Activated gamma-delta T cell treated with anti-CD3 and anti-CD28 coated beads, Interleukin-2, amount 50 U/mL, for 16 hours (primary cell): Measurements from ENCODE around the gene AP4B1.

Experiments
- DNase-seq: peaks from one replicate; pipeline ENCODE4 v3.0.0-alpha.2; 2020; ENCODE audit warnings: low read depth

The AP4B1 gene

DNA sequence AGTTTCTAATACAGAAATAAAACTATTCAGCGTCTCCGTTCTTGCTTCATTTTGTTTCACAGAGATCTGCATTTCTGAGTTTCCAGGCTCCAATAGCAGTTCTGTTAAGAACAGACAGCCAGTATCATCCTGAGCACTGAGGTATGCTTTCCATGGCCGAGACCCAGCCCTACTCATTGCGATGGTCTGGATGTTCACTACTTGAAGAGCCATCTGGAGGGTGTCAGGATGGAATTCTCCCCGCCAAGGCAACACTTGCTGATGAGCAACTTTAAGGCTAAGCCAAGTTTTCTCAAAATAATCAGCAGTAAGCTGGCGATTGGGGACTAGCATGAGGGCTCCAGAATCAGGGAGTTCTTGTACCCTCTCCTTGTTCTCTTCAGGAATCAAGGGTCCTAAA is 9.5 kb downstream of the AP4B1 start:
- DNase-seq: no peak

DNA sequence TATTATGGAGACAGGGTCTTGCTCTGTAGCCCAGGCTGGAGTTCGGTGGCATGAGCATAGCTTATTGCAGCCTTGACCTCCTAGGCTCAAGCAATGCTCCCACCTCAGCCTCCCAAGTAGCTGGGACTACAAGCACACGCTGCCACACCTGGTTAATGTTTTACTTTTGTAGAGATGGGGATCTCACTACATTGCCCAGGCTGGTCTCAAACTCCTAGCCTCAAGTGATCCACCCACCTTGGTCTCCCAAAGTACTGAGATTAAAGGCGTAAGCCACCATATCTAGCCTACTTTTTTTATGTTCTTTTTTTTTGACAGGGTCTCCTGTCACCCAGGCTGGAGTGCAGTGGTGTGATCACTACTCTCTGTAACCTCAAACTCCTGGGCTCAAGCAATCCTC is 11.3 kb downstream of the AP4B1 start:
- no peak for DNase-seq

DNA sequence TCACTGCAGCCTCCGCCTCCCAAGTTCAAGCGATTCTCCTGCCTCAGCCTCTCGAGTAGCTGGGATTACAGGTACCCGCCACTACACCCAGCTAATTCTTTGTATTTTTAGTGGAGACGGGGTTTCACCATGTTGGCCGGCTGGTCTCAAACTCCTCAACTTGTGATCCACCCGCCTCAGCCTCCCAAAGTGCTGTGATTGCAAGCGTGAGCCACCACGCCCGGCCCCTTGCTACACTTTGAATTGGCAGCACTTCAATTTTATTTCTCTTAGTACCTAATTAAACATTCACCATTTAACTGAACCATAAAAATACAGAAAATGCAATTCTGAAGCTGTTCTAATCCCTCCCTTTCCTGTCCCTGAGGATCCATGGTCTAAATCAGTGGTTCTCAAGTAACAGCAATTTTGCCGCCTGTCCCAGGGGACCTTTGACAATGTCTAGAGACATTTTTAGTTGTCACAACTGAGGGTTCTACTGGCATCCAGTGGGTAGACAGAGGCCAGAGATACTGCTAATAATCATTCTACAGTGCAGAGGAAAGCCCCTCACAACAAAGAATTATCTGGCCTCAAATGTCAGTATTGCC is 12.9 kb downstream of the AP4B1 start:
- no peak for DNase-seq

DNA sequence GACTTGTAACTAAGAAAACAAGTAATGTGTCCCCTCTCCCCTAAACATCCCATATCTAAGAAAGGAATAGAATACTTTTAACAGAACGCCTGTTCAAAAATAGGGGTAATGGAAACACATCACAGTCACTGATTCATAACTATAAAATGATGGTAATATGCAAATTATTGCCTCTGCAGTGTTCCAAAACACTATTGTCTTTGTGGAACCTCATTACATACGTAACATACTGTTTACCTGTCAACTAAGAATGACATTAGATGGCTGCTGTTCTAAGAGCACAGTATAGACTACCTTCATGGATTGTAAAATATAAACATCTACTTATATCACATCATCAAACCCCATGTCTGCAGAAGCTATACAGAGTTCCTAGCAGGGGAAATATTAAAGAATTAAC is 13.8 kb downstream of the AP4B1 start:
- no peak for DNase-seq

DNA sequence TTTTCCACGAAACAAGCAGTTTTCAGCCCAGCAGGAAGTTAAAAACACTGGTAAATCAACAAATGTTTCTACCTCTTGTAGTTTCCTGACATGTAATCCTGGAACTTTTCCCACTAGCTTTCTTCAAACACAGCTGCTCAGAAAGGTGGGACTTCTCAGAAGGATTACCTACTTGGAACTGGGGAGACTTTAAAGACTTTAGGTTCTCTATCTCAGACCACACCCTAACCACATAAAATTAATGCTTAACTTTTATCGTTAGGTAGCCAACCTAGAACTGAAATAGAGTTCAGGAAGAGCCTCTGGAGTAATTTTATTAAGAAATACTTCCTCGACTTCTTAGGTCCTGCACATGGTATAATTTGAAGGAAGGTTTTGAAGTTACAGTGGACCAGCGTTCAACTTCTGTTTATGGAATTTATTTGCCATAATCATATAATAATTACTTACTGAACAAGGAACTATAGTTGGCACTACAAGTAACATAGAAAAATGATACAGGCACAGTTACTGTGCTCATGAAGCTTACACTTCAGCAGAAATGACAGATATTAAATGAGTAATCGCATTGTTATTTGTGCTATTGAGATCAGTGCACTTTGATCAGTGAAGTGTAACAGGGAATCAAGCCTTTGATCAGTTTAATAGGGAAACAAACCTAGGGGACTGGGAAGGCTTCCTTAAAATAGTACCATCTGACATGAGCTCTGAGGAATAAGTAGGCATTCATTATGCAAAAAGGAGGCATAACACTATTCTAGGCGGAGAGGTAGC is 17.0 kb downstream of the AP4B1 start, which contains the start of gene BCL2L15:
Gene BCL2L15 (minus strand): TSS at position 180 of the 774 bp plus-strand sequence. CDS start 206 bp downstream, outside the sequence.
- DNase-seq: no peak

DNA sequence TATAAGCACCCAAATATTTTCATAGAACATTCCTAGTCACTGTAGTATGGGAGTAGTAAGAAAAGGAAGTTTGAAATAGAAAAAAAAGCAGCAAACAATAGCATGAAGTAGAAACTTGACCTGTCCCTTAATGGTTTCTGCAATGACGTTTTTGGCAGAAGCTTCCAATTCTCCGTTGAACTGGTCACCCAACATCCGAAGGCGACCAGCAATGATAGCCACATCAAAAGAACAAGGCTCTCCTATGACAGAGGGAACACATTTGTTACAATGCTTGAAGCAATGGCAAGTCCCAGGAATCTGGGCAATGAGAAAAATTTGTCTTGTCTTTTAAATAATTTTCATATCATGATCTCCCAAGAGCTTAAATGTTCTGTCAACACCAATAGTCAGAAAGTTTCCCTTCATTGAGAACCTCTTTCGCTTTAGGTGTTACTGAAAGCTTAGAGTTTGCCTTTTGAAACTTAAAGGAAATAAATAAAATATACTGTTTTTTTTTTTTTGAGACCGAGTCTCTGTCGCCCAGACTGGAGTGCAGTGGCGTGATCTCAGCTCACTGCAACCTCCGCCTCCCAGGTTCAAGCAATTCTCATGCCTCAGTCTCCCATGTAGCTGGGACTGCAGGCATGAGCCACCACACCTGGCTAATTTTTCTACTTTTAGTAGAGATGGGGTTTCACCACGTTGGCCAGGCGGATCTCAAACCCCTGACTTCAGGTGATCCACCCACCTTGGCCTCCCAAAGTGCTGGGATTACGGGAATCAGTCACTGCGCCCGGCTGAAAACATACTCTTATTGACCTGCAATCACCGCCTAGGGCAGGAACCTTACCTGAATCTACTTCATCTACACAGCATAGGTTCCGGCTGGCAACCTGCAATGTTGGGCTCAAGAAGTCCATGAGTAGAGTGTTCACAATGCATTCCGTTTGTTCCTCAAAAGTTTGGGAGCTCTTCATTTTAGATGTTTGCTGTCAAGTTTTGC is 17.9 kb downstream of the AP4B1 start:
- no peak for DNase-seq

DNA sequence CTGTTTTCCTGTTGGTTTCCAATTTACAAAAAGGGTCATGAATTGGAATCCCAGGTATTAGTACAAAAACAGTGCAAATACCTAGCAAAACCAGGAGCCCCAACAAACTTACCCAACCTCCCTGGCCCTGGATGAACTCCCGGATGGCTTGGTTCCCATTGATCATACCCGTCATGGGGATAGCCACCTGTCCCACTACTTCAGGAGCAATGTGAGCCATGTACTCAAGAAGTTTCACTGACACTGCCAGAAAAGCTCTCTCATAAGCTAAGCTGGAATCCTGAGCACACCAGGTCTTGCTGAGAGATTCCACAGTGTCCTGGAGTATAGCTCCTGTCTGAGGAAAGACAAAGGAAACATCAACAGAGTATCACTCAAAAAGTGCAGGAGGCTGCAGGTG is 22.9 kb downstream of the AP4B1 start:
- DNase-seq: no peak

DNA sequence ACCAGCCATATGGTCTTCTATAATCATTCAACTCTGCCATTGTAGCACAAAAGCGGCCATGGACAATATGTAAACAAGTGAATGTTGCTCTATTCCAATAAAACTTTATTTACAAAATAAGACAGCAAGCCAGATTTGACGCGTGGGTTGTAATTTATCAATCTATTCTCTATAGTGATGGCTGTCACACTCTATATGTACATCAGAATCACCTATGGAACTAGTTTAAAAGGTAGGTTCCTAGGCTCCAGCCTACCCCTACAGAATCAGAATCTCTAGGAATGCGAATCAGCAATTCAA is 24.9 kb downstream of the AP4B1 start:
- DNase-seq: no peak

DNA sequence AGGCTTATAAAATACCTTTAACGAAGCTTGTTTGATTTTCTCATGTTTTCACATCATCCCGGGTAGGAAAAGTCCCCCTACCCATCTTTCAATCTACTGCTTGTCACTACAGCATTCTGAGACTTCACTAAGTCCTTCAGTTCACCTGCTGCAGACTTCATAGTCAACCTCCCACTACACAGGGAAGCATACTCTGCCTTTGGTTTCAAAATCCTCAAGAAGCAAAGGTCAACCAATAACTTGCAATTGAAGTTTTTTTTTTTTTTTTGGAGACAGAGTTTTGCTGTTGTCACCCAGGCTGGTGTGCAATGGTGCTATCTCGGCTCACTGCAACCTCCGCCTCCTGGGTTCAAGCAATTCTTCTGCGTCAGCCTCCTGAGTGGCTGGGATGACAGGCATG is 28.4 kb downstream of the AP4B1 start:
- no peak for DNase-seq

DNA sequence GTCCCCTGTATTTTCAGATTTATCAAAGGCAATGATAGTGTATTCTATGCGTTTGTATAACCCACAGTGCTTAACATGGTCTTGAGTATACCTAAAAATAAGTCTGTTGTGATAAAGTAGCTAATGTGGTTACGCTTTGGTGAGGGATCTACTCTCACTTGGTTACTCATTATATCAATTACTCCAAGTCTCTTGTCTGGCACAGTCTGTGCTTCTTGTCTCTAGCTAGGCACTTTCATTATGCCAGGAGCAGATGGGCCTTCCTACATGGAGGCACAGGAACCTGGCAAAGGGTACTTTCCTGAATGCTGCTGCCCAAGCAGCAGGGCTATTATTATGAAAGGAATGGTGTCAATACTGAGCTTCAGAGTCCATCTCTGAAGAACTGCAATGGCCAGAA is 28.9 kb downstream of the AP4B1 start:
- DNase-seq: no peak

DNA sequence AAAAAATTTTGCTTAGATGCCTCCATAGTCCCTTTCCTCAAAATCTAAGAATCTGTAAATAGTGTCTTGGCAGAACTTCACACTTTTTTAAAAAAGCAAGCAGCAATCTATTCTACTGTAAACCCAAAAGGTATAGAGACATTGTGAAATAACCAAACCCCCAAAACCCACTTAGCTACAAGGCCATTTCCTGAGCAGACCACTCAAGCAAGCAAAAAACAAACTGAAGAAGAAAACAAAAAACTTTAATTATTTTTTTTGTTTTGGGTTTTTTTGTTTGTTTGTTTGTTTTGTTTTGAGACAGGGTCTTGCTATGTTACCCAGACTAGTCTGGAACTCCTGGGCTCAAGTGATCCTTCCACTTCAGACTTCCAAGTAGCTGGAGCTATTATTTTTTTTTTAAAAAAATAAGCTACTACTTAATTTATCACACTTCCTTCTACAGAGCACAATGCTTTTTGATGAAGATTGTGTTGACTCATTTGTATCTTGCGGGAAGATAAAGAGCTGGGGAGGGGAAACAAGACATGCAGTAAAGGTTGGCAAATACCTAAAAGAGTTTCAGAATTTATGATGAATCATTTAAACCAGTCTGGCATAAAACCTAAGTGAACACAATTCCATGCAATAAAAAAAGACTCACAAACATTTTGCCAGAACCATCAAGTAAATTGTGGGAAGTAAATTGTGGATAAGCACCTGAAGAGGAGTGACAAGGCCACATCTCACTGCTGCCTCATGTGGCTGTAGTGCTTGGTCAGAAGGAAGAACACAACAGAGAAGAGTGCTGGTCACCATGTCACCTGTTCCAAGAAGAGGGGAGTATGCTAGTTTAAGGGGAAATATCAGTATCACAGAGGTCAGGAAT is 30.4 kb downstream of the AP4B1 start:
- DNase-seq: no peak

DNA sequence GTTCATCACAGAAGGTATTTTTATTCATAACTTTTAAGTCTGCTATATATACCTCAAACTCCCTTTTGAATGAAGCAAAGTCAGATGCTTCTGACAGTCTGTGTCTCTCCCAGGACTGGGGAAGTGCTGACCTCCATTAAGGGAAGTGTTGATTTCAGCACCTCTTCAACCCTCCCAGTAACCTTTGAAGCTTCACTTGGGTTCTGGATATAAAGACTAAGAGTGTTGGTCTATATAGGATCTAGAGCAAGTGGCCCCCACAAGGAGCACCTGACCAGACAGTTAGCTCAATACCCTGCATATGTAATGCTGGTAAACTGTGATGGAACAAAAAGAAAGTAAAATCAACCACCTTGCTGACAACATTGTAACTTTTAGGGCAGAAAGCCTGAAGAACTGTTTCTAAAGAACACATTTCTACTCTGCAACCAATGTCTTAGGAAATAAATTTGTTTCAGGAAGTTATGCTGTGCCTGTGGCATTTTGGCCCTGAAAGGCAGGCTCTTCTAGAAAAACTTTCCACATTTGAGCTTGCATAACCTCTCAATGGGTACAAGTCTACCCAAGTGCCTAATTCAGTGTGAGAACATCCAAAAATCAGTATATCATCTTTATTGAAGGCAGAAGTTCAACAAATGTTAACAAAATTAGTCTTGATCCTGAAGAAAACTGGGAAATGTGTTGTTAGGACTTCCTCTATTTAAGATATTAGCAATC is 32.2 kb downstream of the AP4B1 start:
- DNase-seq: no peak

DNA sequence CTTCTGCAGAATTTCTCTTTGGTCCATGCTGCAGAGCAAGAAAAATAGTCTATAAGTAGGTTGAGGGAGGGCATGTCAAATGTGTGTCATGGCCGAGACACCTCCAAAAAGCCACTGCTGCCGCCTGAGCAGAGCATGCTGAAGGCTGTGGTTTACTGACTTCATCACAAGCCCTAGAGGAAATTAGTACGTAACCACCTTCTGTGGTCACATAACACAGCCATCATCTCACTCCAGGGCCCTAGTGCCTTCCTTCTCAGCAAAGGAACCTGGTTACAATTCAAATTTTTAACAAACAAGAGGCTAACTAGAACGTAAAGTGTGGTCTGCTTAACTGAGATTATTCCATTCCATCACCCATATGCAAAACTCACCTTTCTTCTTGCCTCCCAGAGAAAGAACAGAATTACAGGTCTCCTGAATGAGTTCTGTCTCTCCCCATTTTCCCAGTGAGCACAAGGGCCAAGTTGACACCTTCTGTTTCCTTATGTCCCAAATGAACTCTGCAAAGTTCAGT is 32.9 kb downstream of the AP4B1 start, which contains the start of gene PTPN22:
Gene PTPN22 (minus strand): TSS at position 116 of the 517 bp plus-strand sequence.
- DNase-seq: peak; percentile 70

DNA sequence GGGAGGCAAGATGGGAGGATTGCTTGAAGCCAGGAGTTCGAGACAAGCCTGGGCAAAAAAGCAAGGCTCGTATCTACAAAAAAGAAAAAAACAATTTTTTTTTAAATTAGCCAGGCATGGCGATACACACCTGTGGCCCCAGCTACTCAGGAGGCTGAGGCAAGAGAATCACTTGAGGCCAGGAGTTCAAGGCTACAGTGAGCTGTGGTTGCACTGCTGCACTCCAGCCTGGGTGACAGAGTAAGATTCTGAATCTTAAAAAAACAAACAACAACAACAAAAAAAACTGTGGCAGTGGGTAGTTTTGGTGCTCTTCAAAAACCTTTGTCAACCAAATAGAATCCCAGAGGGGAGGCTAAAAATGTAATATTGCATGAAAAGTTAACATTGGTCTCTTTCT is 33.8 kb downstream of the AP4B1 start:
- no peak for DNase-seq

DNA sequence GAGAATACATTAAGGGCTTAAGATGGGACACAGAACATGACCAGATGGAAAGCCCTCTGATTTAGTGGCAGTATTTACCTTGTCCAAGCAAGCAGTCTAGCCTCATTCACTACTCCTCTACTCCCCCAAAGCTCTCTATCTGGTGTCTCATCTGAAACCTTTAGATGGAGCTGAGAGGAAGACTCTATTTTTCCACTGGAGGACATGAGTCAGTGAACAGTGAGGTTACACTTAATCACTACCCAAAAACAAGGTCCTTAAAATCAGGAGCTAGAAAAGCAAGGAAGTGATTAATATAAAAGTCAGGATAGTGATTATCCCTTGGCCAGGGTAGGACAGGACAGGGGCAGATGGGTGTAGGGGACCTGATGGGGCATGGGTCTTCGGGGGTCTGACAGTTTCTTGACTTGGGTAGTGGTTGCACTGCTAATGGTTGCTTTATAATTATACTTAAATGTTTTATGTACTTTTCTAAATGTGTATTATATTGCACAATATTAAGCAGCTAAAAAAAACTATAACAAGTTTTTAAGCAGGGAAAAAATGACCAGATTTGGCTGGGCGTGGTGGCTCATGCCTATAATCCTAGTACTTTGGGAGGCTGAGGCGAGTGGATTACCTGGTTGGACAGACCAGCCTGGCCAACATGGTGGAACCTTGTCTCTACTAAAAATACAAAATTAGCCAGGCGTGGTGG is 36.1 kb downstream of the AP4B1 start:
- DNase-seq: no peak

DNA sequence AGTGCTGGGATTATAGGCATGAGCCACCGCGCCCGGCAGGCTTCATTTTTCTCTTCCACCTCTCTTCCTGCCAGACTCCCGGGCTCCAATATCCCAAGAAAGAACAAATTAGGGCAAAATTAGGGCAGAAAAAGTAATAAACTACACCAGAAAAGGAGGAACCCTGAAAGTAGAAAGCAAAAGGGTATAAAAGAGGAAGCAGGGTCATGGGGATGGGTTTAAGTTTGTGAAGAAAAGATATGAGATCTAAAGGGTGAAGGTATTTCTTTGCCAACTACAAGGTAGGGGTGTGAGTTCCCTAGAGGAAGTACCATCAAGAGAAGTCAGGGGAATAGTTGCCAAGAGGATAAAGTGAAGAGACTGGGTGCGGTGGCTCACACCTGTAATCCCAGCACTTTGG is 43.0 kb downstream of the AP4B1 start:
- DNase-seq: no peak

DNA sequence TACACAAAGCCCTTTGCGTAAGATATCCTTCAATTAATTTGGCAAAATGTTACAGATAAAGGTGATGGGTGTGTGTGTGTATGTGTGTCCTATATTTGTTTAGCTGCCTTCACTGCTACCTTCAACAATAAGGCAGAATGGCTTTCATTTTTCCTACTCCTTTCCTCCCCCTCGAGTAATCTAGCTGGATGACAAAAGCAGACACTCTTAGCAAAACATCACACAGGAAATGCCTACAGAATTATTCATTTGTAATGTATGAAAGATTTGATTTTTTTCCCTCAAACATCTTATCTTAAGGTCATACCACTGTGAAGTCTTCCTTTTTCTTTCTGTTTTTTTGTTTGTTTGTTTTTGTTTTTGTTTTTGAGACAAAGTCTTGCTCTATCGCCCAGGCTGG is 43.7 kb downstream of the AP4B1 start:
- no peak for DNase-seq

DNA sequence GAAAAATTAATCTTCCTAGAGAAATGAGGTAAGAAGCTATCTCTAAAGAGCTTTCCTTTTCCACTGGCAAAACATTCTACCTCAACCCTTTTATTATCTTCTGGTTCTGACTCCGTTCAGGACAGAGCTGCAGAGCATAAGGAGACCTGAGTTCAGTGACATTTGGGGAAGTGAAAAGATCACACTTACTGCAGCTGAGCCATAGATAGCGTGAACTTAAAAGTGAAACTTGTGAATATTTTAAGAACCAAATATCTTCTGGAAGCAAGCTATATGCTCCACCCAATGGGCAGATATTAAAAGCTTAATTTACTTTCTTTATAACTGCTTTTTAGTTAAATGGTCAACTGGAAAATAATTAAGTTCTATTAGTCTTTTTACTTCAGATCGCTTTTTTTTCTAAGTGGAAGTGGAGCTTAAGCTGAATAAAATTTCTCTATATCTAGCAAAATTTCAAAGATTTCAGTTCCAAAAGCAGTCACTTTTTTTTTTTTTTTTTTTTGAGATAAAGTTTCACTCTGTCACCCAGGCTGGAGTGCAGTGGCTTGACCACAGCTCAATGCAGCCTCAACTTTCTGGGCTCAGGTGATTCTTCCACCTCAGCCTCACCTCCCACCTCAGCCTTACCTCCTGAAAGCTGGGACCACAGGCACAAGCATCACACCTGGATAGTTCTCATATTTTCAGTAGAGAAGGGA is 45.0 kb downstream of the AP4B1 start:
- DNase-seq: no peak

DNA sequence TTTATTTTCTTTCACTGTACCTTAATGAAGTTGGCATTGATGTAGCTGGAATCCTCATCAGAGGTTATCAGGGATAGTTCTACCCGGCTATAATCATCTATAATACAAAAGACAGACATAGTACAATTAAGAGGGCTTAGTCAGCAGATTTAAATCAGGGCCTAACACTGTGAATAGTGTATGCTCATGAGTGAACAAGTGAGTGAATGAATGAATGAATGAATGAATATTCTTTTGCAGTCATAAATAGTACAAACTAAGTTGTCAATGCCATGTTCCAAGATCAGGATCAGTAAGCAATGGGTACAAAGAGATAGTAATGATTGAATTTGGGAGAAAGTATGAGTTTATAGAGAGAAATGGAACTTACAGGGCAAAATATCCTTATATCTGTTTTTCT is 45.6 kb downstream of the AP4B1 start:
- no peak for DNase-seq

DNA sequence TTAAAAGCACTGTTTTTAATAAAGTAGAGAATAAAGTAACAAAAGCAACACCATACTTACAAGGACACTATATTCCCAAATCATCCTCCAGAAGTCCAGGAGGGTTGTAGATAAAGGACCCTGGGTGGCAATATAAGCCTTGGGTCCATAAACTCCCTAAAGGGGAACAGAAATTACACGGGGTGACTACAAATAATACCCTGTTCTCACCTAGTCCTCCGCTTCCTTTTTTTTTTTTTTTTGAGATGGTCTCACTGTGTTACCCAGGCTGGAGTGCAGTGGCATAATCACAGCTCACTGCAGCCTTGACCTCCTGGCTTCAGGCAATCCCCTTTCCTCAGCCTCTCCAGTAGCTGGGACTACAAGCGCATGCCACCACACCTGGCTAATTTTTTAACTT is 46.2 kb downstream of the AP4B1 start:
- DNase-seq: no peak
